ENCODE measurements around the gene NEU1.

NEU1 gene

GRCh38 chr6:31896493-31896855 is 33.9 kb upstream of the NEU1 start:
- DNase-seq (ENCODE audit: low spot score) = no peak

GRCh38 chr6:31892821-31893220 is 30.2 kb upstream of the NEU1 start:
- DNase-seq (ENCODE audit: low spot score) = peak; percentile 33

- no peak for DNase-seq (ENCODE audit: low spot score)
Observed at GRCh38 chr6:31889331-31889972, 26.8 kb upstream of the NEU1 start.

DNA sequence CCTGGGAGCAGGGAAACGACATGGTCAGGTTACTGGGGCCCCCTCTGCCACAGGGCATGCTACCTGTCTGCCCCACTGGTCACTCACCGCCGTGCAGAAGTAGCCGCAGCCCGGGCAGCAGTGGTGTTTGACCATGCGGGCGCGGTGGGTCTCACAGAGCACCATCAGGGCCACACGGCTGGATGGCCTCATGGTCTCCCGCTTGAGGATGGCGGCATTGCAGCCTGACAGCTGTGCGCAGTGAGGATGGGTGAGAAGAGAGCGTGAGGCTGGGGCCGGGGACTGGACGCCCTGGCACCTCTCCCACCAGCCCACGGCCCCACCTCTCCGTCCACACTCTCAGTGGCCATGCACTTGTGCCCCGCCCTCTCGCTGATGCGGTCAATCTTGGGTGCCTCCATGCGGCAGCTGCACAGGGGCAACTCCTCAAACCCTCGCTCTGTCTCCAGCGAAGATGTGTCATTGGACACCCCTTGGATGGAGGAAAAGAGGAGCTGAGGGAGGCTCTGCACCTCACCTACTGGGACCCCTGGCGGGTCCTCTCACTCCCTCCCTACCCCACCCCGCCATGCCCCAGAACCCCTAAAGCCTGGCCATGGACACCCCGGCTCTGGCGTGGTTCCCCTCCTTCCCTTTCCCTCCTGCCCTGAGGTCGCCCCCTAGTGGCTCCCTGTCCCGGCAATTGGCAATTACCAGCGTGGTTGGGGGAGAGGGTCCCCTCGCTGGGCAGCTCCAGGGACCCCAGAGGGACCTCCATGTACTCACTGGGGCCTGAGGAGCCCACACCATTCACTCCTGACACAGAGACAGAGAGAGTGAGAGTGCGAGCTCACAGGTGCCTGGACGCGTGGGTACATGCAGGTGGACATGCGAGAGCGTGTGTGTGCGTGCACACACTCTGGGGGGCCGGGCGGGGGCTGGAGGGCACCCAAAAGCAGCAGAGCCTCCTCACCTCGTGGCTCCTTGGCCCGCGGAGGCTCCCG is 25.9 kb upstream of the NEU1 start:
- DNase-seq (ENCODE audit: low spot score) = no peak

GRCh38 chr6:31887173-31888007 is 24.8 kb upstream of the NEU1 start:
- no peak for DNase-seq (ENCODE audit: low spot score)

DNA sequence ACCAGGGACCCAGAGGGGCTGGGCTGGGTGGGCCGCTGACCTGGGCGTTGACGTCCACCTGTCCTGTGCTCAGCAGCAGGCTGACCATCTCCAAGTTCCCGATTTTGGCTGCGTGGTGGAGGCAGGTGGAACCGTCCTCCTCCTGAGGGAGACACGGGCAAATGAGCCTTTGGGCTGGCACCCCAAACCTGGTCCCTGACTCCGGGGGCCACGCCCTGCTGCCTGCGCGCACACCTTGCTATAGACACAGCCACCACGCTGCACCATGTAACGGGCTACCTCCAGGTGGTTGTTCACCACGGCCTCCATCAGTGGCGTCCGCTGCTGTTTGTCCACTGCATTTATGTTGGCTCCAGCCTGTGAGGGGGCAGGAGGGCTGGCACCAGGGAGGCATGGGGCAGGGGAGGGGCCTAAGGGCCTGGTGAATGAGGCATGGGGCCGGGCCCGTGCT is 23.9 kb upstream of the NEU1 start:
- no peak for DNase-seq (ENCODE audit: low spot score)

- DNase-seq (ENCODE audit: low spot score) = no peak
Observed at GRCh38 chr6:31884528-31885035, 22.0 kb upstream of the NEU1 start.

- DNase-seq (ENCODE audit: low spot score) = no peak
Observed at GRCh38 chr6:31883676-31884075, 21.1 kb upstream of the NEU1 start.

DNA sequence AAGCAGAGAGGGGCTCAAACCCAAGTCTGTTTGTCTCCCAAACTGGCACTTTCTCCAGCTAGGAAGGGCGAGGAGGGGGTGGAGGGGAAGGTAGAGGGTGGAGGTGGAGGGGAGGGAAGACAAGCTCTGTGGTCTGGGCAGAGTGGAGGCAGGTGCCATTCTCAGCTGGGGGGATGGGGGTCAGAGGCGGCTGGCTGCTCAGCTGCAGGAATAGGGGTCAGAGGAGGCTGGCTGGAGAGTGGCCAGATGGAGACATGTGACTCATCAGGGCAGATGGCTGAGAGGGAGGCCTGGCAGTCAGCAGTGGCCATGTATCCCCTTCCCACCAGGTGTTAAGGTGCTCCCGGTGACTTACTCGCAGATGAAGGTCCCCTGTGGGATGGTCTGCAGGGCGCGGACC is 19.7 kb upstream of the NEU1 start:
- DNase-seq (ENCODE audit: low spot score) = peak; percentile 57

DNA sequence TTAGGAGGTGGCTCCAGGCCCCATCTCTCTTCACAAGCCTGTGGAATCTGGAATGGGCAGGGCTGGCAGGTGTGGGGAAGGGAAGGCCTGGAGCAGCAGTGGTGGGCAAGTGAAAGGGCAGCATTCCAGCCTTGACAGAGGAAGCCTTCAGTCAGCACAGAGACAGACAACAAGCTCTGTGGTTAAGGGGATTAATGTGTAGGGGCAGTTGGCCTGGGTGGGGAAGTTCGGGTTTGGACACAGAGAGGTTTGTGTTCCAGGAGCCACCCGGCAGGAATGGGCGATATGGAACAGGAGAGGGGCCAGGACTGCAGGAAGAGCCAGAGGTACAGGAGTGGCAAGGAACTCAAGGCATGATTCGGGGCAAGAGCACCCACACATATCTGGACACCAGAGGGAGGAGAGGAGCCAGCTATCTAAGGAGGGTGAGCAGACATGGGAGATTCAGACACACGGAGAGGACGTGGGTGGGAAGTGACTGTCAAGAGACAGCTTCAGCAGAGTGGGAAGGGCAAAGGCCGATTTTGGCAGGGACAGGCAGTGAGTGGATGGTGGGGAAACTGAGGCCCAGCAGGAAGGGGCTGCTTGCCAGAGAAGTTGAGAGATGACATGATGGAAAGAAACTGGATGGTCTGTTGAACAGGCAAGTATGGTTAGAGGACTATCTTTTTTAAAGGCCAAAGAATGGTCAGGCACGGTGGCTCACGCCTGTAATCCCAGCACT is 18.7 kb upstream of the NEU1 start:
- no peak for DNase-seq (ENCODE audit: low spot score)

DNA sequence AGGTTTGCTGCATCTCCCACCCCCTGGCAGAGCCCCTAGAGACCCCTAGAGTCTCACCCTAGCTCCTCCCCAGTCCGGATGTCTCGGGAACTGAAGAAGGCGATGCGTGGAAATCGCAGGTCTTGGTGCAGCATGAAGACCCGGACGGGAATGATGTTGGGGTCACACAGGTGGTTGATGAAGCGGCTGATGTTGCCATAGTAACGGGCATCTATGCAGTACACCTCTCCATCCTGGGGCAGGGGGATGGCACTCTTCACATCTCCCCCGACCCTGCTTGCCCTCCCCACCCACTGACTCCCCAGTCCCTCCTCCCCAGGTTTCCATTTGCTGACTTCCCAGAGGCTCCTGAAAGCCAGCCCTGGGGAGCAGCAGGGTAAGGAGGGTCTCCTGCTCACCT is 18.0 kb upstream of the NEU1 start:
- no peak for DNase-seq (ENCODE audit: low spot score)

DNA sequence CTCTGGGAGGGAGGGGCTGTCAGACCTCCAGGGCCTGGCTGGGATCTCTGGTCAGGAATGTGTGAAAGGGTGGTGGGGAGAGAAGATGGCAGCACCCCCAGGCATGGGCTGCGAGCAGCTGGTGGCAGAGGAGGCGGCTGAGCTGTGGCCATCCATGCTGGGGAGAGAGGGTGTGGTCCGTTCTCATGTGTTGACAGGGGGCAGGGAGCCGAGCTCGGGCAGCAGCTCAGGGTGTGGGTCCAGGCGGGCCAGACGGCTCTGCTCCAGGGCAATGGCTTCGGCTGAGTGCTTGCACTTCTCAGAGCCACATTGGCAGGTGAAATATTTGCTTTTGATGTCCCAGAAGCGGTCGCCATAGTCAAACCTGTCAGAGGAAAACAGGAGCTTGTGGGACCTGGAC is 17.3 kb upstream of the NEU1 start:
- no peak for DNase-seq (ENCODE audit: low spot score)

DNA sequence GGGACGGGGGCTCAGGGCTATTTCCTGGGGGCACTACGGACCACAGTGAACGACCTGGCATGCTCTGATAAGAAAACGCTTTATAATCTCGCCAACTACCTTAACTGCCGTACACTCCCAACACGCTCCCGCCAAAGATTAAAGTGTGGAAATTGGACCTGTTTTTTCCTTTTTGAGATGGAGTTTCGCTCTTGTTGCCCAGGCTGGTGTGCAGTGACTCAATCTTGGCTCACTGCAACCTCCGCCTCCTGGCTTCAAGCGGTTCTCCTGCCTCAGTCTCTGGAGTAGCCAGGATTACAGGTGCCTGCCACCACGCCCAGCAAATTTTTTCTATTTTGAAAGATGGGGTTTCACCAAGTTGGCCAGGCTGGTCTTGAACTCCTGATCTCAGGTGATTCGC is 16.5 kb upstream of the NEU1 start:
- DNase-seq (ENCODE audit: low spot score) = peak; percentile 29

- DNase-seq (ENCODE audit: low spot score) = peak; percentile 34
Observed at GRCh38 chr6:31878726-31879125, 16.1 kb upstream of the NEU1 start, which contains the start of gene SLC44A4. TSS of gene SLC44A4 (minus strand) at chr6:31878997. CDS start at chr6:31878980, 17 bp downstream.

- DNase-seq (ENCODE audit: low spot score) = no peak
Observed at GRCh38 chr6:31878222-31878621, 15.6 kb upstream of the NEU1 start.

DNA sequence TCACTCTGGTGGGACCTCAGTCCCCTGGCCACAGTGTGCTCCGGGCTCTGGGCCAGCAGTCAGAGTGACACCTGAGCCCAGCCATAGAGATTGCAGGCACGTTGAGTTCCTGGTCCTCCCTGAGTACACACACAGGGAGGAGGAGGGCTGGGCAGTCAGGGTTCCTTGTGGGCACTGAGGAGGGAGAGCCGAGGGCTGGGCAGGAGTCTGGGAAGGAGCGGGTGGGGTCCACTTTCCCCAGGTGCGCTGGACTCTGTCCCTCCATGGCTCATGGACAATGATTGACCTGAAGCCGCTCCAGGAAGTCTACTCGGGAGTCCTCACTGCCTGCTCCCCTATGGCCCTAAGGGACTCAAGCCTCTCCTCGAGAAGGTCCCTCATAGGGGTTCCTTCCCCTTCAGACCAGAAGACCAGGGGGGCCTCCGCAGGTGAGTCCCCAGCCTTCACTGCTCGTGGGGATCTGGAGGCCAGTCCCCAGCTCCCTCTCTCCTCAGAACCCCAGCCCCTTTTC is 15.1 kb upstream of the NEU1 start:
- DNase-seq (ENCODE audit: low spot score) = peak; percentile 65

DNA sequence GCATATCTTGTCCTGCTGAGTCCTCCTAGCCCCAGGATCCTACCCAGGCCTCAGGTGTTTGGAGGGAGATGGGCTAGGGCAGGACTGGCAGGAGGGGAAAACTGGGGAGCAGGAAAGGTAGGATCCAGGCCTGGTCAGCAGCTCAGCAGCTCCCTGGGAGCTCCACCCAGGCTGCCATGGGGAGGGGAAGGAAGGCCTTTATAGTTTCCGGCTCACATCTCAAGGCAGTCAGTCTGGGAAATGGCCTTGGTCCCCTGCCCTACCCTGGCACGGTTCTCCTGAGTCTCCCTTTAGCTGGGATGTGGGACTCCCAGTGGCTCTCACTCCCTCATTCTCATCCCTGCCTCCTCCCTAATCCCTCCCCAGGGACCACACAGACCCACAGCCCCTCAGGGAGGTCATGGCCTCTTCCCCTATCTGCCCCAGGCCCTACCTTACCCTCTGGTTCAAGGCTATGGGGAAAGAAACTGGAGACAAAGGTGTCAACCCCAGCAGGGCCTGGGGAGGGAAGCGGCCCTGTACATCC is 14.6 kb upstream of the NEU1 start:
- no peak for DNase-seq (ENCODE audit: low spot score)

- DNase-seq (ENCODE audit: low spot score) = no peak
Observed at GRCh38 chr6:31876357-31876756, 13.7 kb upstream of the NEU1 start.

- no peak for DNase-seq (ENCODE audit: low spot score)
Observed at GRCh38 chr6:31875877-31876276, 13.3 kb upstream of the NEU1 start.

GRCh38 chr6:31874836-31875572 is 12.4 kb upstream of the NEU1 start:
- no peak for DNase-seq (ENCODE audit: low spot score)
